ENCODE results near the gene ANAPC4. TPM values are rescaled to one million over a fixed set of nuclear protein-coding genes. Genes with fewer than 3 reads are reported as not detected.

ANAPC4 gene
- total and polyA plus RNA-seq, 2 of the 13 experiments (the other 11 are each of a cell fraction or from before 2014, with no cell fraction given), result 14.5 to 30.2 TPM

DNA sequence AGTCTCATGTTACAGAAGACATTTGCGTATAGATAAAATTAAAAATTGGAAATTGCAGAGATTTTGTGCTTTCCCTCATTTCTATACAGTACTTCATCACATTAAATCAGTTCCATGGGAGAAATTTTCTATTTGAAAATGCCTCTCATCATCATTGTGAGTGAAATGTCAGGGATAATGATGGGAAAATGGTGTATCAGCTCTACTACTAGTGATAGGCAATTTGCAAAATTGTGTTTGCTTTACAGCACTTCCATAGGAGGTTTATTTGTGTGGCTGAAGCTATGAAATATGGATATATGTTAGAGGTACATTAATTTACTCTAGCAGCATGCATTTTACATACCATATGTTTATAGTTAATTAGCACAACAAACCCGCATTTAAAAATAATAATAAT, 21.0 kb upstream of the ANAPC4 start (continued):
- TF ChIP-seq, protein P1, sequence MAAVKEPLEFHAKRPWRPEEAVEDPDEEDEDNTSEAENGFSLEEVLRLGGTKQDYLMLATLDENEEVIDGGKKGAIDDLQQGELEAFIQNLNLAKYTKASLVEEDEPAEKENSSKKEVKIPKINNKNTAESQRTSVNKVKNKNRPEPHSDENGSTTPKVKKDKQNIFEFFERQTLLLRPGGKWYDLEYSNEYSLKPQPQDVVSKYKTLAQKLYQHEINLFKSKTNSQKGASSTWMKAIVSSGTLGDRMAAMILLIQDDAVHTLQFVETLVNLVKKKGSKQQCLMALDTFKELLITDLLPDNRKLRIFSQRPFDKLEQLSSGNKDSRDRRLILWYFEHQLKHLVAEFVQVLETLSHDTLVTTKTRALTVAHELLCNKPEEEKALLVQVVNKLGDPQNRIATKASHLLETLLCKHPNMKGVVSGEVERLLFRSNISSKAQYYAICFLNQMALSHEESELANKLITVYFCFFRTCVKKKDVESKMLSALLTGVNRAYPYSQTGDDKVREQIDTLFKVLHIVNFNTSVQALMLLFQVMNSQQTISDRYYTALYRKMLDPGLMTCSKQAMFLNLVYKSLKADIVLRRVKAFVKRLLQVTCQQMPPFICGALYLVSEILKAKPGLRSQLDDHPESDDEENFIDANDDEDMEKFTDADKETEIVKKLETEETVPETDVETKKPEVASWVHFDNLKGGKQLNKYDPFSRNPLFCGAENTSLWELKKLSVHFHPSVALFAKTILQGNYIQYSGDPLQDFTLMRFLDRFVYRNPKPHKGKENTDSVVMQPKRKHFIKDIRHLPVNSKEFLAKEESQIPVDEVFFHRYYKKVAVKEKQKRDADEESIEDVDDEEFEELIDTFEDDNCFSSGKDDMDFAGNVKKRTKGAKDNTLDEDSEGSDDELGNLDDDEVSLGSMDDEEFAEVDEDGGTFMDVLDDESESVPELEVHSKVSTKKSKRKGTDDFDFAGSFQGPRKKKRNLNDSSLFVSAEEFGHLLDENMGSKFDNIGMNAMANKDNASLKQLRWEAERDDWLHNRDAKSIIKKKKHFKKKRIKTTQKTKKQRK (IDR thresholded peaks at IDR 0.05; ENCODE audit: low read length), result no peak
- TF ChIP-seq KDM4B (CRISPR knock-in tag; IDR thresholded peaks at IDR 0.05) (no peak), POLR2AphosphoS5 (IDR thresholded peaks at IDR 0.05; ENCODE audit: low read depth, low read length) (no peak), SETDB1 (CRISPR knock-in tag; IDR thresholded peaks at IDR 0.05; ENCODE audit: borderline replicate concordance) (no peak), RARA (CRISPR knock-in tag; IDR thresholded peaks at IDR 0.05) (no peak)

DNA sequence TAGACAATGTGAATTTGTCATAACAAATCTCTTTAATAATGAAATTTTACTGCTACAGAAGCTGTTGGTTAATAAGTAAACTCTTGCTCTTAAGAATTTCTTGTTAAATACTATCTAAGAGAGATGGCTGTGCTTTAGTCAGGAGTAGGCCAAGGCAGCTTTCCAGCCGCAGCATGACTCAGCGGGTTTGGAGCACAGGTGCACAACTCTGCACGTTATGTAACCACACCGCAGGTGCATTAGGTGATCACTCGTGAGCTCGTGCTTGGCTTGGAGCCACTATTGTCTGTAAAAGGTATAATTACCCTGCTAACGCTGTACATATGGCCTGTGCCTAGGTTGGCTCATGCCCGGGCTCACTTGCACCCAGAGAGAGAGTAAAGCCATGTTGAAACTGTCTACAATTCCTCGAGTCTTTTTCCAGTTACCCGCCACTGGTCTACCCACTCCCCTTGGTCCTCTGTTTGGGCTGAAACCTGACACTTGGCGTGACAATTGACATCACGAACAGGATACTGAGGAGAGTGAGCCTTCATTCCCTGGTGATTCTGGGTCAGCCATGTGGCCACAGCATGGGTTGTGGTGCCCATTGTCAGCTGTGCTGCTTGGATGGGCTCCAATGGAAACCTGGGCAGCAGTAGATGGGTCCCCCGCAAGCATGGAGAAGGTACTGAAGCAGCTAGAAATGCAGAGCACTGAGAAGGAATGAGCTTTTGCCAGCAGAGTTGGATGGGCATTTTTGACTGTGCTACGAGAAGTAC, 18.4 kb upstream of the ANAPC4 start:
- no peaks in the 10 kb centered on the region for H3K4me1 ChIP-seq (ENCODE audit: insufficient read depth, low read length)
- H3K4me2 ChIP-seq (ENCODE audit: low read depth, low read length), result no peak overlapping the region
- 84% methylated on average over 14 of the region's 14 CpGs for WGBS (ENCODE audit: low lambda C conversion rate)
- H3K9me3 ChIP-seq (ENCODE audit: low read length), result no peaks in the 10 kb centered on the region
- H3K4me3 ChIP-seq (replicated peaks in 1 of 3; ENCODE audit: insufficient read depth in 1 of 3, low read depth in 2 of 3, low read length in 3 of 3), result no peak overlapping the region
- in situ Hi-C loops (cut with HindIII; ENCODE audit: extremely low pct_ligation_motif_present, low pct_unique_long_range_greater_than_20kb) (loop anchor here (25.0 kb wide), 1 partner anchor 371 kb away; no protein-coding TSS in a partner anchor), intact Hi-C loops (cut with micrococcal nuclease; ENCODE audit: unreplicated experiment) (no loop called here)
- FAIRE-seq, result no peak
- H3K36me3 ChIP-seq (replicated peaks in 1 of 2; ENCODE audit: control insufficient read depth in 1 of 2, insufficient read depth in 2 of 2, low read length in 2 of 2), result peaks cover 0 to 10% of the 10 kb centered on the region in 2 experiments; a peak in 2 of 5 replicates
- peak; percentile 59; the same call in 1 of the 2 replicates for TF ChIP-seq NFE2L2 (IDR thresholded peaks at IDR 0.05; ENCODE audit: low read length)
- TF ChIP-seq AHR (CRISPR knock-in tag; IDR thresholded peaks at IDR 0.05), result no peak
- ATAC-seq, result no peak
- H3K9ac ChIP-seq (ENCODE audit: insufficient read depth, low read depth, low read length), result no peak overlapping the region
- H2AFZ ChIP-seq (ENCODE audit: low read length), result no peak overlapping the region
- DNase-seq (ENCODE audit: low spot score), result no peak
- ChIA-PET POLR2A (no interaction called here), CTCF (ENCODE audit: low intra/inter-chr PET ratio, low total read pairs) (no interaction called here)
- H3K27me3 ChIP-seq (ENCODE audit: control insufficient read depth in 1 of 2, insufficient read depth in 2 of 2, low read length in 2 of 2), result no peaks in the 10 kb centered on the region
- no peaks in the 10 kb centered on the region for H4K20me1 ChIP-seq (ENCODE audit: insufficient read depth, low read length)
- H3K27ac ChIP-seq (ENCODE audit: extremely low read length, insufficient read depth, low read length), result no peak overlapping the region
- no peaks in the 10 kb centered on the region for H3K79me2 ChIP-seq (ENCODE audit: insufficient read depth, low read length)
- BruUV-seq (replicated peaks), result no TSS peak
